Transverse colon (tissue), 4 donors: ENCODE results near the gene PRPF6. TPM values are rescaled to one million over a fixed set of nuclear protein-coding genes. Genes with fewer than 3 reads are reported as not detected.
"Not testable (repeated sequence)": the region's sequence is repeated elsewhere in the genome, so short reads cannot be mapped to it uniquely, and the experiment has no call there.

Experiments used
- DNase-seq: peaks from one replicate; pipeline ENCODE4 v3.0.0-alpha.2; 2019
- H3K27ac ChIP-seq, 4 donors: fragments of 200-600 bp; sonication (generic); 2 replicates each; pipeline ENCODE4 v1.5.1; 2016 to 2018; ENCODE audit warnings: inconsistent platforms in 4 of 4
- H3K27me3 ChIP-seq: fragments of 200-600 bp; sonication (generic); 2 replicates; pipeline ENCODE4 v1.5.1; 2017; ENCODE audit warnings: inconsistent platforms
- H3K36me3 ChIP-seq, 4 donors: fragments of 200-600 bp; sonication (generic); 2 replicates each; pipeline ENCODE4 v1.5.1; 2017 to 2019; ENCODE audit warnings: inconsistent platforms in 4 of 4
- H3K4me1 ChIP-seq, 4 donors: fragments of 200-600 bp; sonication (generic); 2 replicates each; pipeline ENCODE4 v1.5.1; 2017 to 2020; ENCODE audit warnings: inconsistent platforms in 4 of 4
- H3K4me3 ChIP-seq, 4 donors: fragments of 200-600 bp; sonication (generic); 1 replicate in 1 of 4; 2 replicates in 3 of 4; pipeline versions ENCODE4 v1.5.1 to v1.6.1; 2017 to 2019; ENCODE audit warnings: inconsistent platforms in 4 of 4
- H3K9me3 ChIP-seq, 2 donors: fragments of 200-600 bp; sonication (generic); 2 replicates each; pipeline ENCODE4 v1.5.1; 2017 to 2019; ENCODE audit warnings: inconsistent platforms in 2 of 2
- CTCF ChIP-seq, 5 experiments: fragments of 200-600 bp in 3 of 5; fragments of 450-650 bp in 2 of 5; sonication (generic) in 3 of 5; IDR thresholded peaks; 1 replicate in 2 of 5; 2 replicates in 3 of 5; pipeline ENCODE4 v1.5.1; 2016 to 2017; ENCODE audit warnings: antibody characterized with exemption in 5 of 5, inconsistent platforms in 3 of 5, mild to moderate bottlenecking in 2 of 5, moderate library complexity in 1 of 5
- EP300 ChIP-seq: sonication (generic); formaldehyde crosslinking; IDR thresholded peaks from one replicate; pipeline ENCODE4 v1.6.1; 2017; ENCODE audit warnings: antibody characterized with exemption, low read depth
- POLR2A ChIP-seq: fragments of 450-650 bp; IDR thresholded peaks from one replicate; pipeline ENCODE4 v1.6.1; 2016; ENCODE audit warnings: antibody characterized with exemption, mild to moderate bottlenecking, moderate library complexity
- POLR2AphosphoS5 ChIP-seq, 3 donors: sonication (generic); formaldehyde crosslinking; IDR thresholded peaks; one replicate each; pipeline ENCODE4 v1.6.1; 2016; ENCODE audit warnings: antibody characterized with exemption in 3 of 3
- WGBS, 2 donors: methylation state at CpG; one replicate each; pipeline ENCODE4 v1.1.5; 2018; ENCODE audit warnings: low coverage in 1 of 2; 5-methylcytosine and 5-hydroxymethylcytosine counted together
- in situ Hi-C, 4 donors: fragments of 200-750 bp; cut with MboI; loops; one replicate each; pipeline versions ENCODE4 v1.15.0 to v1.15.1; 2017; ENCODE audit warnings: low sequenced_read_pairs in 3 of 4, low pct_ligation_motif_present in 1 of 4, low pct_unique_long_range_greater_than_20kb in 1 of 4
- intact Hi-C: fragments of 100-400 bp; cut with DNase I; formaldehyde crosslinking; loops from one replicate; pipeline ENCODE4 v1.15.1; 2023; ENCODE audit warnings: low total_unique reads
- total RNA-seq, 4 donors: library from RNA; depleted of rRNA; stranded (reverse); fragments of >200 nt; gene quantifications; one replicate each; pipeline ENCODE4 v1.1.0, GENCODE V29; 2016

PRPF6 gene
- total RNA-seq, 4 donors from 2014 or later = 29.2 to 55.7 (median 51.8) TPM

- H3K9me3 ChIP-seq = no peaks in the 10 kb centered on the region
- DNase-seq = no peak
- no peaks in the 10 kb centered on the region for H3K4me1 ChIP-seq
- no peak overlapping the region for H3K4me3 ChIP-seq
- in situ Hi-C loops = no loop called here
- no peak overlapping the region for H3K27ac ChIP-seq
- H3K27me3 ChIP-seq = no peaks in the 10 kb centered on the region
- intact Hi-C loops = no loop called here
- TF ChIP-seq CTCF (IDR thresholded peaks at IDR 0.05) (no peak), POLR2AphosphoS5 (IDR thresholded peaks at IDR 0.05) (no peak), POLR2A (no peak), EP300 (no peak)
- WGBS, 2 donors = 86% methylated on average over 3 of the region's 3 CpGs; no CpG with 5 or more reads in 1 of the 2 donors
- peaks cover 0 to 55% (median 29%) of the 10 kb centered on the region in 4 donors for H3K36me3 ChIP-seq
Observed at GRCh38 chr20:64006902-64007301, 26.0 kb downstream of the PRPF6 start.

- TF ChIP-seq EP300 (no peak), POLR2AphosphoS5 (IDR thresholded peaks at IDR 0.05) (no peak), CTCF (IDR thresholded peaks at IDR 0.05) (no peak), POLR2A (no peak)
- no peak for DNase-seq
- intact Hi-C loops (no loop called here), in situ Hi-C loops (no loop called here)
- H3K4me3 ChIP-seq = no peak overlapping the region
- no peaks in the 10 kb centered on the region for H3K4me1 ChIP-seq
- H3K27me3 ChIP-seq = no peaks in the 10 kb centered on the region
- H3K27ac ChIP-seq = no peak overlapping the region
- H3K36me3 ChIP-seq = peaks cover 0 to 57% (median 27%) of the 10 kb centered on the region in 4 donors
- no peaks in the 10 kb centered on the region for H3K9me3 ChIP-seq
- 83 to 90% methylated on average over 10 to 13 of the region's 13 CpGs for WGBS, 2 donors
Observed at GRCh38 chr20:64009811-64010387, 29.0 kb downstream of the PRPF6 start.

- WGBS, 2 donors = 78 to 85% methylated on average over 6 to 8 of the region's 8 CpGs
- Histone ChIP-seq H3K4me3 (no peak overlapping the region), H3K9me3 (no peaks in the 10 kb centered on the region), H3K4me1 (no peaks in the 10 kb centered on the region), H3K27ac (no peak overlapping the region), H3K36me3 (peaks cover 0 to 66% (median 30%) of the 10 kb centered on the region in 4 donors), H3K27me3 (no peaks in the 10 kb centered on the region)
- TF ChIP-seq POLR2AphosphoS5 (IDR thresholded peaks at IDR 0.05) (no peak), CTCF (IDR thresholded peaks at IDR 0.05) (no peak), EP300 (no peak), POLR2A (no peak)
- intact Hi-C loops = no loop called here
- in situ Hi-C loops = no loop called here
- no peak for DNase-seq
Observed at GRCh38 chr20:64010711-64011237, 29.8 kb downstream of the PRPF6 start.

- no peak for DNase-seq
- Histone ChIP-seq H3K4me3 (no peak overlapping the region), H3K27me3 (no peaks in the 10 kb centered on the region), H3K4me1 (no peaks in the 10 kb centered on the region), H3K36me3 (peaks cover 0 to 66% (median 33%) of the 10 kb centered on the region in 4 donors), H3K27ac (no peak overlapping the region), H3K9me3 (no peaks in the 10 kb centered on the region)
- in situ Hi-C loops (no loop called here), intact Hi-C loops (no loop called here)
- 97 to 100% methylated on average over 1 to 16 of the region's 16 CpGs for whole genome bisulfite sequencing, 2 donors
- no peak for TF ChIP-seq POLR2A
- no peak for TF ChIP-seq EP300
- TF ChIP-seq CTCF (IDR thresholded peaks at IDR 0.05) = no peak
- no peak for TF ChIP-seq POLR2AphosphoS5 (IDR thresholded peaks at IDR 0.05)
Observed at GRCh38 chr20:64011366-64011779, 30.4 kb downstream of the PRPF6 start.

DNA sequence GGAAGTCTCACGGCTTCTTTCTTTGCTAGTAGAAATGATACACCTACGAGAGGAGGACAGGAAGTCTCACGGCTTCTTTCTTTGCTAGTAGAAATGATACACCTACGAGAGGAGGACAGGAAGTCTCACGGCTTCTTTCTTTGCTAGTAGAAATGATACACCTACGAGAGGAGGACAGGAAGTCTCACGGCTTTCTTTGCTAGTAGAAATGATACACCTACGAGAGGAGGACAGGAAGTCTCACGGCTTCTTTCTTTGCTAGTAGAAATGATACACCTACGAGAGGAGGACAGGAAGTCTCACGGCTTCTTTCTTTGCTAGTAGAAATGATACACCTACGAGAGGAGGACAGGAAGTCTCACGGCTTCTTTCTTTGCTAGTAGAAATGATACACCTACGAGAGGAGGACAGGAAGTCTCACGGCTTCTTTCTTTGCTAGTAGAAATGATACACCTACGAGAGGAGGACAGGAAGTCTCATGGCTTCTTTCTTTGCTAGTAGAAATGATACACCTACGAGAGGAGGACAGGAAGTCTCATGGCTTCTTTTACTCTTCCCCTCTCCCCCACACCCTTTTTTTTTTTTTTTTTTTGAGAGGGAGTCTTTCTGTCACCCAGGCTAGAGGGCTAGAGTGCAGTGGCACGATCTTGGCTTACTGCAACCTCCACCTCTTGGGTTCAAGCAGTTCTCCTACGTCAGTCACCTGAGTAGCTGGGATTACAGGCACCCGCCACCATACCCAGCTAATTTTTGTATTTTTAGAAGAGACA lies 31.6 kb downstream of the PRPF6 start:
- H3K4me3 ChIP-seq, H3K27me3 ChIP-seq, H3K9me3 ChIP-seq, H3K4me1 ChIP-seq, H3K27ac ChIP-seq, DNase-seq, in situ Hi-C loops, intact Hi-C loops: not testable (repeated sequence)
- peaks cover 0 to 75% (median 38%) of the 10 kb centered on the region in 4 donors for H3K36me3 ChIP-seq
- WGBS, 2 donors = 88 to 90% methylated on average over 3 to 13 of the region's 20 CpGs
